Natural killer cell (primary cell): ENCODE results near the gene SLC35C1. TPM values are rescaled to one million over a fixed set of nuclear protein-coding genes. Genes with fewer than 3 reads are reported as not detected.
"Not testable (repeated sequence)": the region's sequence is repeated elsewhere in the genome, so short reads cannot be mapped to it uniquely, and the experiment has no call there.

Experiments used
- ATAC-seq, 3 donors: fragments of 150-1000 bp in 2 of 3; fragments of 200-7000 bp in 1 of 3; cut with Tn5 transposase; 1 replicate in 1 of 3; 2 replicates in 2 of 3; pipeline ENCODE4 v1.10.0; 2021; ENCODE audit warnings: mild to moderate bottlenecking in 2 of 3, moderate library complexity in 2 of 3
- DNase-seq, 2 donors: peaks; one replicate each; pipeline versions ENCODE4 v3.0.0 to v3.0.0-alpha.2; 2013 to 2021; ENCODE audit warnings: mixed read lengths in 1 of 2
- H3K27ac ChIP-seq: one replicate; pipeline ENCODE4 v1.5.1; 2013; ENCODE audit warnings: mild to moderate bottlenecking, low read length
- H3K27me3 ChIP-seq: one replicate; pipeline ENCODE4 v1.6.1; 2013; ENCODE audit warnings: low read length; ENCODE audit not compliant: control insufficient read depth, insufficient read depth
- H3K36me3 ChIP-seq: one replicate; pipeline ENCODE4 v1.6.1; 2013; ENCODE audit warnings: low read length; ENCODE audit not compliant: control insufficient read depth, insufficient read depth
- H3K4me1 ChIP-seq: one replicate; pipeline ENCODE4 v1.6.1; 2013; ENCODE audit warnings: low read length; ENCODE audit not compliant: control insufficient read depth, insufficient read depth
- H3K4me3 ChIP-seq: one replicate; pipeline ENCODE4 v1.5.1; 2013; ENCODE audit warnings: low read length
- H3K9me3 ChIP-seq: one replicate; pipeline ENCODE4 v1.6.1; 2013; ENCODE audit warnings: low read length; ENCODE audit not compliant: control insufficient read depth, insufficient read depth
- H3K27ac Mint-ChIP-seq, 2 donors: one replicate each; pipeline ENCODE4 v1.8.0; 2022; ENCODE audit warnings: mild to moderate bottlenecking in 2 of 2, mixed read lengths in 2 of 2, moderate library complexity in 1 of 2
- H3K27me3 Mint-ChIP-seq, 2 donors: one replicate each; pipeline ENCODE4 v1.8.0; 2022; ENCODE audit warnings: low read depth in 2 of 2, mixed read lengths in 2 of 2
- H3K36me3 Mint-ChIP-seq: one replicate; pipeline ENCODE4 v1.8.0; 2022; ENCODE audit warnings: mixed read lengths
- H3K4me1 Mint-ChIP-seq, 2 donors: one replicate each; pipeline ENCODE4 v1.8.0; 2022; ENCODE audit warnings: mixed read lengths in 2 of 2
- H3K4me3 Mint-ChIP-seq: one replicate; pipeline ENCODE4 v1.8.0; 2022; ENCODE audit warnings: mild to moderate bottlenecking, moderate library complexity, mixed read lengths
- H3K9me3 Mint-ChIP-seq, 2 donors: one replicate each; pipeline ENCODE4 v1.8.0; 2022; ENCODE audit warnings: mixed read lengths in 2 of 2
- WGBS: methylation state at CpG from one replicate; pipeline ENCODE4 v1.1.7; 2013; ENCODE audit warnings: missing lambda C conversion rate; ENCODE audit not compliant: insufficient coverage; 5-methylcytosine and 5-hydroxymethylcytosine counted together
- intact Hi-C: fragments of 100-400 bp; cut with micrococcal nuclease; formaldehyde crosslinking; loops from one replicate; pipeline ENCODE4 v1.14.2; 2022
- total RNA-seq, 4 donors: library from RNA; stranded (reverse); fragments of 120-200 nt in 1 of 4; gene quantifications; one replicate each; pipeline versions ENCODE4 v1.2.3 to v1.2.4, GENCODE V29; 2013 to 2022
- TF ChIP-seq, protein P1 (sequence below): fragments of 200-600 bp; IDR thresholded peaks from one replicate; pipeline ENCODE4 v1.8.0; 2022; ENCODE audit warnings: antibody characterized with exemption

Gene SLC35C1
- total RNA-seq, 3 donors from 2014 or later (not counting 1 experiment from before 2014, with no cell fraction given): 7.1 to 11.9 (median 9.5) TPM

DNA sequence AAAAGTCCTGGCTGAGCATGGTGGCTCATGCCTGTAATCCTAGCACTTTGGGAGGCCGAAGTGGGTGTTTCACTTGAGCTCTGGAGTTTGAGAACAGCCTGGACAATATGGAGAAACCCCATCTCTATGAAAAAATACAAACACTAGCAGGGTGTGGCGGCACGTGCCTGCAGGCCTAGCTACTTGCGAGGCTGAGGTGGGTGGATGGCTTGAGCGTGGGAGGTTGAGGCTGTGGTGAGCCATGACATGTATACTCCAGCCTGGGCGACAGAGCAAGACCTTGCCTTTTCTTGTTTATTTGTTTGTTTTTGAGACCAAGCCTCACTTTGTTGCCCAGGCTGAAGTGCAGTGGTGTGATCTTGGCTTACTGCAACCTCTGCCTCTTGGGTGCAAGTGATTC lies 34.3 kb downstream of the SLC35C1 start:
- no peaks in the 10 kb centered on the region for H3K36me3 ChIP-seq
- Mint-ChIP-seq H3K27ac (no peak overlapping the region), H3K9me3 (no peaks in the 10 kb centered on the region), H3K27me3 (peaks cover 8 to 14% of the 10 kb centered on the region in 2 donors), H3K36me3 (no peaks in the 10 kb centered on the region), H3K4me1 (peaks cover 12 to 15% of the 10 kb centered on the region in 2 donors), H3K4me3 (no peak overlapping the region)
- TF ChIP-seq, protein P1, sequence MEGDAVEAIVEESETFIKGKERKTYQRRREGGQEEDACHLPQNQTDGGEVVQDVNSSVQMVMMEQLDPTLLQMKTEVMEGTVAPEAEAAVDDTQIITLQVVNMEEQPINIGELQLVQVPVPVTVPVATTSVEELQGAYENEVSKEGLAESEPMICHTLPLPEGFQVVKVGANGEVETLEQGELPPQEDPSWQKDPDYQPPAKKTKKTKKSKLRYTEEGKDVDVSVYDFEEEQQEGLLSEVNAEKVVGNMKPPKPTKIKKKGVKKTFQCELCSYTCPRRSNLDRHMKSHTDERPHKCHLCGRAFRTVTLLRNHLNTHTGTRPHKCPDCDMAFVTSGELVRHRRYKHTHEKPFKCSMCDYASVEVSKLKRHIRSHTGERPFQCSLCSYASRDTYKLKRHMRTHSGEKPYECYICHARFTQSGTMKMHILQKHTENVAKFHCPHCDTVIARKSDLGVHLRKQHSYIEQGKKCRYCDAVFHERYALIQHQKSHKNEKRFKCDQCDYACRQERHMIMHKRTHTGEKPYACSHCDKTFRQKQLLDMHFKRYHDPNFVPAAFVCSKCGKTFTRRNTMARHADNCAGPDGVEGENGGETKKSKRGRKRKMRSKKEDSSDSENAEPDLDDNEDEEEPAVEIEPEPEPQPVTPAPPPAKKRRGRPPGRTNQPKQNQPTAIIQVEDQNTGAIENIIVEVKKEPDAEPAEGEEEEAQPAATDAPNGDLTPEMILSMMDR: no peak
- H3K9me3 ChIP-seq: no peaks in the 10 kb centered on the region
- intact Hi-C loops: no loop called here
- ATAC-seq: no peak
- no peak overlapping the region for H3K4me3 ChIP-seq
- no peak for DNase-seq
- no peak overlapping the region for H3K27ac ChIP-seq
- 87% methylated on average over 6 of the region's 6 CpGs for WGBS
- peaks cover 5% of the 10 kb centered on the region for H3K4me1 ChIP-seq
- H3K27me3 ChIP-seq: no peaks in the 10 kb centered on the region

- H3K4me3 Mint-ChIP-seq, H3K4me3 ChIP-seq, intact Hi-C loops, ATAC-seq, DNase-seq, H3K9me3 ChIP-seq, H3K27me3 ChIP-seq, H3K36me3 ChIP-seq, H3K27ac ChIP-seq, H3K9me3 Mint-ChIP-seq, H3K36me3 Mint-ChIP-seq, H3K4me1 ChIP-seq: not testable (repeated sequence)
- Mint-ChIP-seq H3K4me1 (peaks cover 8 to 11% of the 10 kb centered on the region in 2 donors), H3K27me3 (peaks cover 8 to 14% of the 10 kb centered on the region in 2 donors), H3K27ac (peak overlapping the region in 1 of 2 donors; percentile 9)
- 85% methylated on average over 13 of the region's 13 CpGs for WGBS
Measured at GRCh38 chr11:45840251-45840650, 35.3 kb downstream of the SLC35C1 start.

- H3K4me1 Mint-ChIP-seq: peaks cover 20 to 27% of the 10 kb centered on the region in 2 donors
- peaks cover 17% of the 10 kb centered on the region for H3K4me1 ChIP-seq
- peak overlapping the region; percentile 33 for H3K4me3 Mint-ChIP-seq
- H3K27ac Mint-ChIP-seq: peak overlapping the region; percentile 83 to 97
- no peaks in the 10 kb centered on the region for H3K36me3 ChIP-seq
- no peaks in the 10 kb centered on the region for H3K9me3 Mint-ChIP-seq
- WGBS: 20% methylated on average over 22 of the region's 22 CpGs
- intact Hi-C loops: no loop called here
- ATAC-seq (peak; percentile 35 to 56 (median 38)), DNase-seq (peak; percentile 85 to 97)
- TF ChIP-seq, protein P1: peak; percentile 98
- H3K27ac ChIP-seq: peak overlapping the region; percentile 67
- H3K27me3 Mint-ChIP-seq: peaks cover 3 to 6% of the 10 kb centered on the region in 2 donors
- H3K27me3 ChIP-seq: no peaks in the 10 kb centered on the region
- H3K36me3 Mint-ChIP-seq: no peaks in the 10 kb centered on the region
- no peak overlapping the region for H3K4me3 ChIP-seq
- H3K9me3 ChIP-seq: no peaks in the 10 kb centered on the region
Measured at GRCh38 chr11:45843158-45843924, 38.4 kb downstream of the SLC35C1 start.

DNA sequence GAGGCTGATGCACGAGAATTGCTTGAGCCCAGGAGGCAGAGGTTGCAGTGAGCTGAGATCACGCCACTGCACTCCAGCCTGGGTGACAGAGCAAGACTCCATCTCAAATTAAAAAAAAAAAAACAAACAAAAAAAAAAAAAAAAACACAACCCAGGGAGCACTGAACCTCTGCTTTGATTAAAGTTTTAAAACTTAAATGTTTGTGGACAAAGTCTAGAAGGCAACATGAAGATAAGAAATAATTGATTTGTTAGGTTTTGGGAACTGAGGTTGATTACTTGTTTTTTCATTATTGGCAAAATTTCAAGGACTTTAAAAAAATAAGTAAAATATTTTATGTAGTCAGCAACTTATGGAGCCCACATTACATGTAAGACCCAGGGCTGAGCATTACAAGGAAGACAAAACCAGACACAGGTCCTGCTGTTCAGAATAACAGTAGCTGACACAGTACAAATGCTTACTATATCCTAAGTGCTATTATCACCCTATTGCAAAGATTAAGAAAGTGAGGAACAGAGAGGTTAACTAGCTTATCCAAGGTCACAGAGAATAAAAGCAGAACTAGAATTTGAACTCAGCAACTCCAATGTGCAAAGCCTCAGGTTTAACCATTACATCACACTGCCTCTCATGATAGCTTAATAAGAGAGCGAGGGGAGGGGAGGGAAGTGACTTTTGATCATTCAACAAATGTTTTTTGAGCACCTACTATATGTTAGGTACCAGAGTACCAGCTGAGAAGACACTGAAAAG lies 40.1 kb downstream of the SLC35C1 start:
- Mint-ChIP-seq H3K27ac (peak overlapping the region; percentile 96 to 98), H3K27me3 (peaks cover 3 to 6% of the 10 kb centered on the region in 2 donors), H3K4me1 (peaks cover 31 to 38% of the 10 kb centered on the region in 2 donors), H3K36me3 (no peaks in the 10 kb centered on the region), H3K9me3 (no peaks in the 10 kb centered on the region), H3K4me3 (no peak overlapping the region)
- DNase-seq (peak in 1 of 2 donors; percentile 19), ATAC-seq (no peak)
- H3K4me3 ChIP-seq: no peak overlapping the region
- intact Hi-C loops: loop anchor here (5.0 kb wide), 2 partner anchors 162 to 277 kb away; partner anchors contain the start of gene PHF21A
- H3K9me3 ChIP-seq: no peaks in the 10 kb centered on the region
- peaks cover 22% of the 10 kb centered on the region for H3K4me1 ChIP-seq
- no peak overlapping the region for H3K27ac ChIP-seq
- TF ChIP-seq, protein P1: no peak
- WGBS: 64% methylated on average over 1 of the region's 3 CpGs
- no peaks in the 10 kb centered on the region for H3K36me3 ChIP-seq
- no peaks in the 10 kb centered on the region for H3K27me3 ChIP-seq
